KMS-11 (cell line): Measurements from ENCODE around the gene GTSE1.

ENCODE experiments used
- H2AFZ ChIP-seq: fragments of 200-600 bp; sonication (generic); 2 replicates; pipeline ENCODE4 v1.6.1; 2016; ENCODE audit warnings: antibody characterized with exemption, mixed run types, low read depth
- H3K27ac ChIP-seq: fragments of 200-600 bp; sonication (generic); 2 replicates; pipeline ENCODE4 v1.6.1; 2016; ENCODE audit warnings: mild to moderate bottlenecking, mixed run types
- H3K27me3 ChIP-seq: fragments of 200-600 bp; sonication (generic); 2 replicates; pipeline ENCODE4 v1.6.1; 2017; ENCODE audit warnings: mild to moderate bottlenecking, low read depth, mixed run types, moderate library complexity; ENCODE audit not compliant: insufficient read depth
- H3K36me3 ChIP-seq: fragments of 200-600 bp; sonication (generic); 2 replicates; pipeline ENCODE4 v1.6.1; 2017; ENCODE audit warnings: mild to moderate bottlenecking, mixed run types; ENCODE audit not compliant: insufficient read depth
- H3K4me1 ChIP-seq: fragments of 200-600 bp; sonication (generic); 2 replicates; pipeline ENCODE4 v1.6.1; 2016; ENCODE audit warnings: mild to moderate bottlenecking, low read depth, mixed run types; ENCODE audit not compliant: poor library complexity, severe bottlenecking
- H3K4me2 ChIP-seq: fragments of 200-600 bp; sonication (generic); 2 replicates; pipeline ENCODE4 v1.7.0; 2016; ENCODE audit warnings: mild to moderate bottlenecking, mixed run types
- H3K4me3 ChIP-seq: fragments of 200-600 bp; sonication (generic); IDR thresholded peaks from 2 replicates; pipeline ENCODE4 v1.6.1; 2017; ENCODE audit warnings: low read depth, low read length, mixed read lengths; ENCODE audit not compliant: insufficient read depth
- H3K79me2 ChIP-seq: fragments of 200-600 bp; sonication (generic); 2 replicates; pipeline ENCODE4 v1.6.1; 2016; ENCODE audit warnings: low read depth, mixed run types; ENCODE audit not compliant: insufficient read depth
- H3K9ac ChIP-seq: fragments of 200-600 bp; sonication (generic); 2 replicates; pipeline ENCODE4 v1.6.1; 2016; ENCODE audit warnings: mild to moderate bottlenecking, mixed run types
- H4K20me1 ChIP-seq: fragments of 200-600 bp; sonication (generic); 2 replicates; pipeline ENCODE4 v1.6.1; 2016; ENCODE audit warnings: mild to moderate bottlenecking, mixed run types; ENCODE audit not compliant: insufficient read depth
- CTCF ChIP-seq: fragments of 200-600 bp; sonication (generic); conservative IDR thresholded peaks from 2 replicates; pipeline ENCODE4 v1.6.1; 2017; ENCODE audit warnings: low read depth, mild to moderate bottlenecking, antibody characterized with exemption, low read length, moderate library complexity, mixed read lengths

GTSE1 gene

GRCh38 chr22:46377525-46378425 lies 81.1 kb downstream of the GTSE1 start:
- Histone ChIP-seq H2AFZ (no peak overlapping the region), H3K4me3 (no peak overlapping the region), H3K27me3 (peaks cover 18% of the 10 kb centered on the region), H4K20me1 (no peaks in the 10 kb centered on the region), H3K27ac (no peak overlapping the region), H3K79me2 (no peaks in the 10 kb centered on the region), H3K36me3 (no peaks in the 10 kb centered on the region), H3K4me1 (no peaks in the 10 kb centered on the region), H3K9ac (no peak overlapping the region), H3K4me2 (no peak overlapping the region)
- no peak for TF ChIP-seq CTCF

GRCh38 chr22:46378426-46379065 lies 81.9 kb downstream of the GTSE1 start:
- no peak overlapping the region for H3K4me3 ChIP-seq
- H3K4me1 ChIP-seq, result no peaks in the 10 kb centered on the region
- H3K27me3 ChIP-seq, result peaks cover 18% of the 10 kb centered on the region
- no peaks in the 10 kb centered on the region for H4K20me1 ChIP-seq
- H3K79me2 ChIP-seq, result no peaks in the 10 kb centered on the region
- H3K27ac ChIP-seq, result no peak overlapping the region
- no peak for TF ChIP-seq CTCF
- no peak overlapping the region for H2AFZ ChIP-seq
- no peaks in the 10 kb centered on the region for H3K36me3 ChIP-seq
- H3K4me2 ChIP-seq, result no peak overlapping the region
- no peak overlapping the region for H3K9ac ChIP-seq

- Histone ChIP-seq H3K4me2 (no peak overlapping the region), H3K9ac (no peak overlapping the region), H3K27me3 (peaks cover 18% of the 10 kb centered on the region), H3K27ac (no peak overlapping the region), H3K4me3 (no peak overlapping the region), H3K4me1 (no peaks in the 10 kb centered on the region), H3K79me2 (no peaks in the 10 kb centered on the region), H2AFZ (no peak overlapping the region), H3K36me3 (no peaks in the 10 kb centered on the region), H4K20me1 (no peaks in the 10 kb centered on the region)
- no peak for TF ChIP-seq CTCF
Measured at GRCh38 chr22:46379066-46379930, 82.6 kb downstream of the GTSE1 start.

- H4K20me1 ChIP-seq, result no peaks in the 10 kb centered on the region
- H3K4me1 ChIP-seq, result no peaks in the 10 kb centered on the region
- H3K4me3 ChIP-seq, result no peak overlapping the region
- no peaks in the 10 kb centered on the region for H3K36me3 ChIP-seq
- H2AFZ ChIP-seq, result no peak overlapping the region
- peaks cover 19% of the 10 kb centered on the region for H3K27me3 ChIP-seq
- H3K79me2 ChIP-seq, result no peaks in the 10 kb centered on the region
- no peak for TF ChIP-seq CTCF
- no peak overlapping the region for H3K9ac ChIP-seq
- no peak overlapping the region for H3K4me2 ChIP-seq
- H3K27ac ChIP-seq, result no peak overlapping the region
Measured at GRCh38 chr22:46380069-46380468, 83.4 kb downstream of the GTSE1 start.
